NT2/D1 (cell line): ENCODE data around the gene TOPAZ1.

Experiments
- DNase-seq: peaks from one replicate; pipeline ENCODE4 v3.0.0-alpha.2; 2011; ENCODE audit warnings: low read depth, low spot score
- H3K27me3 ChIP-seq: 2 replicates; pipeline ENCODE4 v1.6.0; 2011; ENCODE audit warnings: mild to moderate bottlenecking; ENCODE audit not compliant: insufficient read length, insufficient read depth
- H3K36me3 ChIP-seq: 2 replicates; pipeline ENCODE4 v1.6.1; 2011; ENCODE audit warnings: mild to moderate bottlenecking, low read length, mixed read lengths; ENCODE audit not compliant: insufficient read depth, insufficient read length
- H3K4me1 ChIP-seq: 2 replicates; pipeline ENCODE4 v1.5.1; 2011; ENCODE audit not compliant: insufficient read depth, insufficient read length
- H3K4me3 ChIP-seq: 2 replicates; pipeline ENCODE4 v1.5.1; 2011; ENCODE audit warnings: low read depth; ENCODE audit not compliant: insufficient read length
- H3K9ac ChIP-seq: 2 replicates; pipeline ENCODE4 v1.6.0; 2011; ENCODE audit warnings: low read depth; ENCODE audit not compliant: insufficient read length
- H3K9me3 ChIP-seq: 2 replicates; pipeline ENCODE4 v1.5.1; 2011; ENCODE audit warnings: mild to moderate bottlenecking, low read length; ENCODE audit not compliant: insufficient read depth
- SUZ12 ChIP-seq: IDR thresholded peaks from 2 replicates; pipeline ENCODE4 v1.6.1; 2011; ENCODE audit not compliant: insufficient read length, insufficient read depth; ENCODE audit errors: extremely low read depth
- YY1 ChIP-seq: IDR thresholded peaks from 2 replicates; pipeline ENCODE4 v1.6.1; 2011; ENCODE audit not compliant: insufficient read length, insufficient read depth
- ZNF274 ChIP-seq: IDR thresholded peaks from 2 replicates; pipeline ENCODE4 v1.6.1; 2011; ENCODE audit warnings: mild to moderate bottlenecking, low read depth, low read length

The TOPAZ1 gene

DNA sequence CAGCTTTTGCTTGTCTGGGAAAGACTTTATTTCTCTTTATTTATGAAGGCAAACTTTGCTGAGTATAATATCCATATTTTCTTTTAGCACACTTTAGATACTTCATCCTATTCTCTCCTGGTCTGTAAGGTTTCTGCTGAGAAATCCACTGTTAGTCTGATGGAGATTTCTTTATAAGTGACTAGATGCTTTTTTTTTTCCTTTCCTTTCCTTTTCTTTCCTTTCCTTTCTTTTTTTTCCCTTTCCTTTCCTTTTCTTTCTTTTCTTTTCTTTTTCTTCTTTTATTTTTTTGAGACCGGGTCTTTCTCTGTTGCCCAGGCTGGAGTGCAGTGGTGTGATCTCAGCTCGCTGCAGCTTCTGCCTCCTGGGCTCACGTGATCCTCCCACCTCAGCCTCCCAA lies 38.4 kb downstream of the TOPAZ1 start:
- Histone ChIP-seq H3K4me3 (no peak overlapping the region), H3K9ac (no peak overlapping the region), H3K4me1 (no peaks in the 10 kb centered on the region), H3K36me3 (no peaks in the 10 kb centered on the region), H3K27me3 (no peaks in the 10 kb centered on the region), H3K9me3 (no peaks in the 10 kb centered on the region)
- DNase-seq, result no peak
- TF ChIP-seq SUZ12 (no peak), YY1 (no peak)

DNA sequence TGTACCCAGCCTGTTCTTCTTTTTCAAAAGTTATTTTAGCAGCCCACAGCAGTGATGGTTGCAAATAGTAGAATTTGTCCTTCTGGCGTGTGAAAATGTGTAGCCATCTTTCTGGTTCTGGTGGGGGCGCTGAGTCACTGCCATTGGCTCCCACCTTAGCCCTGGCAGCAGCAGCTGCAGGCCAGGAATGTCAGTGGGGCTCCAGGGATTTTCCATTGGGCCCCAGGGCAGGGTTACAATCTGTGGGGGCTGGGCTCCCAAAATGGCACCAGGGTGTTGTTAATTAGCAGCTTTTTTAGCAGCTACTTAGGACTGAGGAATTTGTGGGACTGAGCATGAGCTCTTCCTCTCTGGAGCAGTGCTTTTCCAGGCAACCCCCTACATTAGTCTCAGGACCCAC lies 38.9 kb downstream of the TOPAZ1 start:
- H3K9me3 ChIP-seq, result no peaks in the 10 kb centered on the region
- no peak overlapping the region for H3K9ac ChIP-seq
- H3K36me3 ChIP-seq, result no peaks in the 10 kb centered on the region
- no peak overlapping the region for H3K4me3 ChIP-seq
- H3K4me1 ChIP-seq, result no peaks in the 10 kb centered on the region
- DNase-seq, result no peak
- TF ChIP-seq ZNF274 (no peak), YY1 (no peak), SUZ12 (no peak)
- H3K27me3 ChIP-seq, result no peaks in the 10 kb centered on the region

DNA sequence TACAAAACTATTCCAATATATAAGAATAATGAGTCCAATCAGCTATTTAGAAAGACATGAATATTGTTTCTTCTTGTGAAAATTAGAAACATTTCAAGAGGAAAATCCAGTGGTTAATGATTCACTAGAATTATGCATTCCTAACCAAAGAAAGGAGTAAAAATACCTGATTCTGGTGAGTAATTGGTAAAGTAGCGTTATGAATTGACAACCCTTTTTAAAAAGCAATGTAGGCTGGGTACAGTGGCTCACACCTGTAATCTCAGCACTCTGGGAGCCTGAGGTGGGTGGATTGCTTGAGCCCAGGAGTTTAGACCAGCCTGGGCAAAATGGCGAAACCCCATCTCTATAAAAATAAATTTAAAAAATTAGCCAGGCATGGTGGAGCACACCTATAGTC lies 43.3 kb downstream of the TOPAZ1 start:
- no peak overlapping the region for H3K9ac ChIP-seq
- TF ChIP-seq YY1 (no peak), ZNF274 (no peak), SUZ12 (no peak)
- DNase-seq, result no peak
- no peaks in the 10 kb centered on the region for H3K36me3 ChIP-seq
- H3K27me3 ChIP-seq, result no peaks in the 10 kb centered on the region
- no peaks in the 10 kb centered on the region for H3K9me3 ChIP-seq
- H3K4me3 ChIP-seq, result no peak overlapping the region
- no peaks in the 10 kb centered on the region for H3K4me1 ChIP-seq

DNA sequence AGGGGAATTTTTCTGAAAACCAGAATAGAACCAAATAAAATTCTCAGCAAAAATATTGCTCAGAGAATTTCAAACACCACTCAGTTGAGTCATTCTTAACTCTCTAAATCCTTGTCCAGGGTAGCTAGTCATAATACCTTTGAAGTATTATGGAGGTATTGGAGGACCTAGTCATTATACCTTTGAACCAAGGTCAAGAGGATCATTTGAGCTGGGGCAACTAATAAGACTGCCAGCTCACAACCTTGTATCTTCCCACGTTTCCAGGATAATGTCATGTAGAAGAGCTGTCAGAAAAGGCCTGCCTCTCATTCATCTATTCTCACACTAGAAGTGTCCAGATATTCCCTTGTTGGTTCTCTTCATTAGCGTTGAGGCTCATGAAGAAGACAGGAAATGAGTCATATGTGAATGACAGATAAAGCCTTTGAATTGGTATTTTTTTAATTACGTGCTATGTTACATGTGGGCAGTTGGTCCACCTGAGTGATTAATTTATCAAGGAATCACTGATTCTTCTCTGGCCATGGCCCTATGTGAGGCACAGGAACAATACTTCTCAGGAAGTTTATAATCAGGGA lies 48.3 kb downstream of the TOPAZ1 start:
- Histone ChIP-seq H3K9me3 (no peaks in the 10 kb centered on the region), H3K36me3 (no peaks in the 10 kb centered on the region), H3K4me3 (no peak overlapping the region), H3K9ac (no peak overlapping the region), H3K4me1 (no peaks in the 10 kb centered on the region), H3K27me3 (no peaks in the 10 kb centered on the region)
- TF ChIP-seq SUZ12 (no peak), YY1 (no peak), ZNF274 (no peak)
- no peak for DNase-seq

DNA sequence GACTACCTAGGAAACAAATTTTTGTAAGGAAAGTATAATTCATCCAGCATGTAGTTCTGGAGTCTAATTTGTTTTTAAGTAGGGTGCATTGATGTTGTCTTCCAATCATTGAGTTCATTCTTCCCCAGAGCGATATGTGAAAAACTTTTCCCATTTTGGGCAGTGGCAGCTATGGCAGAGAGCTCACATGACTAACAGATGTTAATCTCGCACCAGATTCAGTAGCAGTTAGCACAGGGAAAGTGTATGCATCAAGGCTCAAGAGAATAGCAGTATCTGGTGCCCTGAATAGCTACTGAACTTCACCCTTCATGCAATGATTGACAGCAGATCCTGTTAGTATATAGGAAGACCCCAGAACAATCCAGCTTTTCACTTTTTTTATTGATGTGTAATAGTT lies 50.6 kb downstream of the TOPAZ1 start:
- Histone ChIP-seq H3K9ac (no peak overlapping the region), H3K9me3 (no peaks in the 10 kb centered on the region), H3K4me1 (no peaks in the 10 kb centered on the region), H3K27me3 (no peaks in the 10 kb centered on the region), H3K4me3 (no peak overlapping the region), H3K36me3 (no peaks in the 10 kb centered on the region)
- no peak for TF ChIP-seq SUZ12
- no peak for TF ChIP-seq YY1
- TF ChIP-seq ZNF274, result no peak
- no peak for DNase-seq

DNA sequence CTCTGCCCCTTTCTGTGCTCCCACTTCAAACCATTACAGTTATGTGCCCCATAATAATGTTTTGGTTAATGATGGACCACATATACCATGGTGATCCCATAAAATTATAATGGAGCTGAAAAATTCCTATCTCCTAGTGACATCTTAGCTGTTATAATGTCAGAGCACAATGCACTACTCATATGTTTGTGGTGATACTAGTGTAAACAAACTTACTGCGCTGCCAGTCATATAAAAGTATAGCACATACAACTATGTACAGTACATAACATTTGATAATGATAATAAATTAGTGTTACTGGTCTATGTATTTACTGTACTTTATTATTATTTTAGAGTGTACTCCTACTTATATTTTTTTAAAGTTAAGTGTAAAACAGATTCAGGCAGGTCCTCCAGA lies 51.3 kb downstream of the TOPAZ1 start:
- no peak for DNase-seq
- no peak for TF ChIP-seq ZNF274
- TF ChIP-seq SUZ12, result no peak
- Histone ChIP-seq H3K4me3 (no peak overlapping the region), H3K4me1 (no peaks in the 10 kb centered on the region), H3K9ac (no peak overlapping the region), H3K9me3 (no peaks in the 10 kb centered on the region), H3K36me3 (no peaks in the 10 kb centered on the region), H3K27me3 (no peaks in the 10 kb centered on the region)

DNA sequence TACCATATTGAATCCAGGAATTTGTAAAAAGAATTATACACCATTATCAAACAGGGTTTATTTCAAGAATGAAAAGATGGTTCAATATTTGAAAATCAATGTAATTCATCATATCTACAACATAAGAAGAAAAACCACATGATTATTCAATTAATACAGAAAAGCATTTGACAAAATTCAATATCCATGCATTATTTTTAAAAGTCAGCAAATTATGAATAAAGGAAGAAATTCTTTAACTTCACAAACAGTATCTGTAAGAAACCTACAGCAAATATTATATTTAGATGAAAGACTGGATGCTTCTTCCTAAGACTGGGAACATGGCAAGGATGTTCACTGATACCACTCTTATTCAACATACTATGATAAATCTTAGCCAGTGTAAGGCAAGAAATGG lies 55.6 kb downstream of the TOPAZ1 start:
- no peaks in the 10 kb centered on the region for H3K36me3 ChIP-seq
- no peak for TF ChIP-seq YY1
- no peak for TF ChIP-seq SUZ12
- no peak for TF ChIP-seq ZNF274
- H3K27me3 ChIP-seq, result no peaks in the 10 kb centered on the region
- H3K4me3 ChIP-seq, result no peak overlapping the region
- no peaks in the 10 kb centered on the region for H3K4me1 ChIP-seq
- no peaks in the 10 kb centered on the region for H3K9me3 ChIP-seq
- DNase-seq, result no peak
- no peak overlapping the region for H3K9ac ChIP-seq

DNA sequence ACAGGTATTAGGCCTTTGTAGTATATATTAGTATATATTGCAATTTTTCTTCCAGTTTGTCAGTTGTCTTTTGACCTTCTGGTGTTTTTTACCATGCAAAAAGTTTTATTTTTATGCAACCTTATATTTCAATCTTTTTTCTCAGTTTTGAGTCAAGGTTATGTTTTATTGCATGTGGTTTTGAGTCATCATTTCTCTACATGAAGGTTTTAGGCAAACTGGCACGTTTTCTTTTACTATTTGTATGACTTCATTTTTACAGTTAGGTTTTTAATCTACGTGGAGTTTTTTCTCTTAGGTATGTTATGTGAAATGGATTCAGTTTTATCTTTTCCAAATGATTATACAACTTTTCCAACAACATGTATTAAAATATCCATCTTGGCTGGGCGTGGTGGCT lies 60.1 kb downstream of the TOPAZ1 start:
- TF ChIP-seq YY1 (no peak), SUZ12 (no peak), ZNF274 (no peak)
- Histone ChIP-seq H3K4me1 (no peaks in the 10 kb centered on the region), H3K9me3 (no peaks in the 10 kb centered on the region), H3K27me3 (no peaks in the 10 kb centered on the region), H3K4me3 (no peak overlapping the region), H3K9ac (no peak overlapping the region), H3K36me3 (no peaks in the 10 kb centered on the region)
- no peak for DNase-seq
